ENCODE data around the gene TRAF3IP1. TPM values are rescaled to one million over a fixed set of nuclear protein-coding genes. Genes with fewer than 3 reads are reported as not detected.

The TRAF3IP1 gene
- total RNA-seq, 2 donors from 2014 or later: 5.4 to 10.9 TPM

DNA sequence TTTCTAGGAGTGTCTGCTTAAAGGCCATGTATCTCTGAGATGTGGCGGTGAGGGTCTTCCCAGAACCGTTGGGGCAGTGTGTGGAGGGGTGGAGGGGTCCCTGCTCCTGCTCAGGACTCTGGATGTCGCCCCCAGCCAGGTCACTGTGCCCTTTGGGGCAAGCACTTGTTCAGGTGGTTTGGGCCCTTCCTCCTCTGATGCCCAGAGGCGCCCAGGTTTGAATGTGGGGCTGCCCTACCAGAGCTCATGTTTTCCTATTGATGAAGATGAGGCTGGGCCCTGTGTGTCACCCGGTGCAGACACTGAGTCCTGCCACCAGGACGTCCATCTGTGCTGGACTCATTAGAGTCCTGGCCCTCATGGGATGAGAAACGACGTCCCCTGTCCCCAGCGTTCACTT lies 17.6 kb upstream of the TRAF3IP1 start:
- H3K9me3 ChIP-seq: no peaks in the 10 kb centered on the region
- TF ChIP-seq, protein P1, sequence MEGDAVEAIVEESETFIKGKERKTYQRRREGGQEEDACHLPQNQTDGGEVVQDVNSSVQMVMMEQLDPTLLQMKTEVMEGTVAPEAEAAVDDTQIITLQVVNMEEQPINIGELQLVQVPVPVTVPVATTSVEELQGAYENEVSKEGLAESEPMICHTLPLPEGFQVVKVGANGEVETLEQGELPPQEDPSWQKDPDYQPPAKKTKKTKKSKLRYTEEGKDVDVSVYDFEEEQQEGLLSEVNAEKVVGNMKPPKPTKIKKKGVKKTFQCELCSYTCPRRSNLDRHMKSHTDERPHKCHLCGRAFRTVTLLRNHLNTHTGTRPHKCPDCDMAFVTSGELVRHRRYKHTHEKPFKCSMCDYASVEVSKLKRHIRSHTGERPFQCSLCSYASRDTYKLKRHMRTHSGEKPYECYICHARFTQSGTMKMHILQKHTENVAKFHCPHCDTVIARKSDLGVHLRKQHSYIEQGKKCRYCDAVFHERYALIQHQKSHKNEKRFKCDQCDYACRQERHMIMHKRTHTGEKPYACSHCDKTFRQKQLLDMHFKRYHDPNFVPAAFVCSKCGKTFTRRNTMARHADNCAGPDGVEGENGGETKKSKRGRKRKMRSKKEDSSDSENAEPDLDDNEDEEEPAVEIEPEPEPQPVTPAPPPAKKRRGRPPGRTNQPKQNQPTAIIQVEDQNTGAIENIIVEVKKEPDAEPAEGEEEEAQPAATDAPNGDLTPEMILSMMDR (IDR thresholded peaks at IDR 0.05): no peak
- no peak for TF ChIP-seq POLR2A (IDR thresholded peaks at IDR 0.05)
- no peaks in the 10 kb centered on the region for H3K27me3 ChIP-seq
- no peak overlapping the region for H3K4me3 ChIP-seq
- ATAC-seq (no peak), DNase-seq (peak in 1 of 4 donors; percentile 4)
- no peak overlapping the region for H3K27ac ChIP-seq
- H3K4me1 ChIP-seq: peaks cover 43% of the 10 kb centered on the region
- 77 to 82% methylated on average over 5 to 6 of the region's 9 CpGs for WGBS, 2 donors
- H3K36me3 ChIP-seq (replicated peaks in 1 of 2; ENCODE audit: insufficient read depth in 1 of 2, low read depth in 2 of 2): no peaks in the 10 kb centered on the region
- intact Hi-C loops (cut with DNase I): no loop called here

DNA sequence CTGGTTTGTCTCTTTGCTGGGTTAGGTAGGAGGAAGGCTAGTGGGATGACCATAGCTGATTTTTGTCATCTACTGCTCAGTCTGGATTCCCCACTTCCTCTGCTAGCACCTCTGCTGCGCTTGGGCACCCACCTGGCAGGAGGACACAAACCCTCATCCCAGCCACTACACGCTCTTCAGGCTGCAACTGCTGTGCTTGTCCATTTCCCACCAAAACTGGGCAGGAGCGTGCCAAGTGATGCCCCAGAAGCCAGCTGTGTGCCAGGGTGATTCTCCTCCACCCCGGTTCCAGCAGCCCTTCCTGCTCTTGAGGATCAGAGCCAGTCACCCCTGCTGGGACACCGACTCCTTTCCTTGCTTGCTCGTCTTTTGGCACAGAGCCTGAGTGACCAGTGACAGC lies 16.2 kb upstream of the TRAF3IP1 start:
- TF ChIP-seq, protein P1 (IDR thresholded peaks at IDR 0.05): no peak
- no peak for TF ChIP-seq POLR2A (IDR thresholded peaks at IDR 0.05)
- Histone ChIP-seq H3K4me3 (no peak overlapping the region), H3K9me3 (no peaks in the 10 kb centered on the region), H3K27me3 (no peaks in the 10 kb centered on the region), H3K27ac (no peak overlapping the region), H3K36me3 (replicated peaks in 1 of 2; ENCODE audit: insufficient read depth in 1 of 2, low read depth in 2 of 2) (no peaks in the 10 kb centered on the region), H3K4me1 (peaks cover 36% of the 10 kb centered on the region)
- 88 to 96% methylated on average over 6 of the region's 6 CpGs for WGBS, 2 donors
- ATAC-seq (no peak), DNase-seq (peak in 1 of 4 donors; percentile 9)
- intact Hi-C loops (cut with DNase I): no loop called here

DNA sequence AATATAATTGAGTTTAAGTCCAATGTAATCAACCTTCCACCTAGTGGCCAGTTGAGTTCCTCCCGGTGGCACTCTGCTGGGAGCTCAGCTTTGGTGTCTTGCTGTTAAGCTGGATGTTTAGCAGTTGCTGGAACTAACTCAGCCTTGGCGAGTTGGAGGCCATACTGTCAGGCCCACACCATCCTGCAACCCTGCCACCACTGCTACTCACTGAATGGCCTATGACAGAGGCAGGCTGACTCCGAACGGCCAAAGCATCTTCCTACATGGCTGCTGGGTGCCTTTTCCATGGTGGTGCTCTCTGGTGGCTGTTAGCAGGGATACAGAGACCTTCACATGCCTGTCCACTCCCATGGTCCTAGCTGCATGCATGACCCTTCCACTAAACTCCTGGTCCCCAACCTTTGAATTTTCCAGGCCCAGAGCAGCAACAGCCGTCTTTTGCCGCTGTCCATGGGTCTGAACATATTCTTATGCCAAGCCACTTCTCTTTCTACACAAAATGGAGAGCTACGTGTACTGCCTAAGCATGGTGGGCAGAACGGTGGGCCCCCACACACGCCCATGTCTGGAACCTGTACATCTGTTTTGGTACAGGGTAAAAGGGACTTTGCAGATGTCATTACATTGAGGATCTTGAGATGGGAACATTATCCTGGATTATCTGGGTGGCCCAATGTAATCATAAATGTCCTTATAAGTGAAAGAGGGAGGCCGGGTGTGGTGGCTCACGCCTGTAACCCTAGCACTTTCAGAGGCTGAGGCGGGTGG lies 15.0 kb upstream of the TRAF3IP1 start:
- WGBS, 2 donors: 75 to 79% methylated on average over 11 to 12 of the region's 12 CpGs
- DNase-seq (peak in 1 of 4 donors; percentile 9), ATAC-seq (no peak)
- intact Hi-C loops (cut with DNase I): no loop called here
- no peaks in the 10 kb centered on the region for H3K36me3 ChIP-seq (replicated peaks in 1 of 2; ENCODE audit: insufficient read depth in 1 of 2, low read depth in 2 of 2)
- TF ChIP-seq, protein P1 (IDR thresholded peaks at IDR 0.05): peak in 3 of 7 experiments; percentile 11 to 29 (median 27)
- TF ChIP-seq POLR2A (IDR thresholded peaks at IDR 0.05): no peak
- H3K27me3 ChIP-seq: no peaks in the 10 kb centered on the region
- no peaks in the 10 kb centered on the region for H3K9me3 ChIP-seq
- no peak overlapping the region for H3K27ac ChIP-seq
- no peak overlapping the region for H3K4me3 ChIP-seq
- peaks cover 26% of the 10 kb centered on the region for H3K4me1 ChIP-seq

DNA sequence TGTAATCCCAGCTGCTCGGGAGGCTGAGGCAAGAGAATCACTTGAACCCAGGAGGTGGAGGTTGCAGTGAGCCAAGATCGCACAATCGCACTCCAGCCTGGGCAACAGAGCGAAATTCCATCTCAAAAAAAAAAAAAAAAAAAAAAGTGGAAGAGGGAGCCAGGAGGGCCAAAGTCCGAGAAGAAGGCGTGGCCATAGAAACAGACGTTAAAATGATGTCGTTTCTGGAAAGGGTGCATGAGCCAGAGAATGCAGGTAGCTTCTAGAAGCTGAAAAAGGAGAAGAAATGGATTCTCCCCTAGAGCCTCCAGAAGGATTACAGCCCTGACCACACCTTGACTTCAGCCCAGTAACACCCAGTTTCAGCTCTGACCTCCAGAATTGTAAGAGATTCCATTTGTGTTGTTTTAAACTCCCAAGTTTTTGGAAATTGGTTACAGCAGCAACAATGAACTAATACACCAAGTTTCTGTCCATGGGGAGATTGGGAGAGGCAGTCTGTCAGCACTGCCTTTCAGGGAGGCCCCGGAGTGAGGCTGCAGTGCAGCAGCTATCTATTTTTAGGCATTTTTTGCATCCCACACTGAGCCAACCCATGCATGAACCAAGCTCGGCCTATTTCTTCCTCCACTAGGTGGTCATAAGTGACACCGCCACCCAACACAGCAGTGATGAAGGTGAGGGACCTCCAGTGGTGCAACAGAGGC lies 14.2 kb upstream of the TRAF3IP1 start:
- WGBS, 2 donors: 40 to 58% methylated on average over 11 of the region's 11 CpGs
- Histone ChIP-seq H3K27me3 (no peaks in the 10 kb centered on the region), H3K4me1 (peaks cover 17% of the 10 kb centered on the region), H3K9me3 (no peaks in the 10 kb centered on the region), H3K36me3 (replicated peaks in 1 of 2; ENCODE audit: insufficient read depth in 1 of 2, low read depth in 2 of 2) (no peaks in the 10 kb centered on the region), H3K4me3 (no peak overlapping the region), H3K27ac (peak overlapping the region in 1 of 4 donors; percentile 10)
- DNase-seq (peak in 2 of 4 donors; percentile 24 to 56), ATAC-seq (peak; percentile 82)
- TF ChIP-seq POLR2A (IDR thresholded peaks at IDR 0.05): no peak
- TF ChIP-seq, protein P1 (IDR thresholded peaks at IDR 0.05): no peak
- intact Hi-C loops (cut with DNase I): no loop called here

Measured in body of pancreas (tissue), 4 donors.